ENCODE data around the gene SERP2. TPM values are rescaled to one million over a fixed set of nuclear protein-coding genes. Genes with fewer than 3 reads are reported as not detected.

The SERP2 gene
- total RNA-seq, 1 experiment from 2014 or later = not detected

DNA sequence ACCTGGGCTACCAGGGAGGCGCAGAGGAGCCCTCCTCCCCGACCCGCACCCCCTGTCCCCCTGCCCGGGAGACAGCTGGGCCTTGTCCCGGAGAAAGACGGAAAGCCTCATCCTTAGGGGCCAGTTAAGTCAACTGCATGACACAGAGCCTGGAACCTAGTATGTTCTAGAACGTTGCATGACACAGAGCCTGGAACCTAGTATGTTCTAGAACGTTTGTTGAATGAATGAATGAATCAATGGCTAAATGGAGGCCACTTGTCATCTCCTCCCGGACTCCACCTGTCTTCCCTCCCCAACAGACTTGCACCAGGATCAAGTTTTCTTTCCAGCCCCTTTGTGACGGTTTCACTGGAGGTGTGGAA, 706 bp downstream of the SERP2 start:
- H3K4me1 ChIP-seq (ENCODE audit: control insufficient read depth in 1 of 2, insufficient read depth in 2 of 2, low read length in 2 of 2) = peaks cover 0 to under 1% of the 10 kb centered on the region in 2 experiments; a peak in 1 of 4 replicates
- no peaks in the 10 kb centered on the region for H3K79me2 ChIP-seq (ENCODE audit: insufficient read depth, low read length)
- intact Hi-C loops (cut with micrococcal nuclease) = no loop called here
- ATAC-seq (no peak), DNase-seq (ENCODE audit: low read depth, low spot score) (no peak)
- H2AFZ ChIP-seq (ENCODE audit: low read depth, low read length, poor library complexity, severe bottlenecking) = no peak overlapping the region
- TF ChIP-seq, protein P1, sequence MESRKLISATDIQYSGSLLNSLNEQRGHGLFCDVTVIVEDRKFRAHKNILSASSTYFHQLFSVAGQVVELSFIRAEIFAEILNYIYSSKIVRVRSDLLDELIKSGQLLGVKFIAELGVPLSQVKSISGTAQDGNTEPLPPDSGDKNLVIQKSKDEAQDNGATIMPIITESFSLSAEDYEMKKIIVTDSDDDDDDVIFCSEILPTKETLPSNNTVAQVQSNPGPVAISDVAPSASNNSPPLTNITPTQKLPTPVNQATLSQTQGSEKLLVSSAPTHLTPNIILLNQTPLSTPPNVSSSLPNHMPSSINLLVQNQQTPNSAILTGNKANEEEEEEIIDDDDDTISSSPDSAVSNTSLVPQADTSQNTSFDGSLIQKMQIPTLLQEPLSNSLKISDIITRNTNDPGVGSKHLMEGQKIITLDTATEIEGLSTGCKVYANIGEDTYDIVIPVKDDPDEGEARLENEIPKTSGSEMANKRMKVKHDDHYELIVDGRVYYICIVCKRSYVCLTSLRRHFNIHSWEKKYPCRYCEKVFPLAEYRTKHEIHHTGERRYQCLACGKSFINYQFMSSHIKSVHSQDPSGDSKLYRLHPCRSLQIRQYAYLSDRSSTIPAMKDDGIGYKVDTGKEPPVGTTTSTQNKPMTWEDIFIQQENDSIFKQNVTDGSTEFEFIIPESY (IDR thresholded peaks at IDR 0.05; ENCODE audit: extremely low read depth, insufficient replicate concordance, low read length) = no peak
- TF ChIP-seq SRF (IDR thresholded peaks at IDR 0.05; ENCODE audit: low read depth) (no peak), FOSL1 (IDR thresholded peaks at IDR 0.05; ENCODE audit: low read depth) (no peak), RAD21 (IDR thresholded peaks at IDR 0.05; ENCODE audit: low read depth) (no peak), YY1 (IDR thresholded peaks at IDR 0.05; ENCODE audit: extremely low read depth, insufficient replicate concordance, low read depth, low read length) (no peak), ZNF274 (IDR thresholded peaks at IDR 0.05; ENCODE audit: low read depth, low read length) (no peak), EZH2 (IDR thresholded peaks at IDR 0.05) (no peak), ELF1 (IDR thresholded peaks at IDR 0.05; ENCODE audit: borderline replicate concordance, low read depth) (no peak), JUND (IDR thresholded peaks at IDR 0.05) (no peak), CBX3 (IDR thresholded peaks at IDR 0.05; ENCODE audit: low read depth) (no peak), TCF7L2 (IDR thresholded peaks at IDR 0.05; ENCODE audit: borderline replicate concordance, extremely low read depth, insufficient read depth, insufficient read length) (no peak), CEBPB (IDR thresholded peaks at IDR 0.05; ENCODE audit: low read depth) (no peak), EZH2phosphoT487 (IDR thresholded peaks at IDR 0.05; ENCODE audit: borderline replicate concordance) (no peak), EGR1 (IDR thresholded peaks at IDR 0.05; ENCODE audit: low read depth) (no peak), ZFX (IDR thresholded peaks at IDR 0.05) (no peak)
- TF ChIP-seq, protein P2, sequence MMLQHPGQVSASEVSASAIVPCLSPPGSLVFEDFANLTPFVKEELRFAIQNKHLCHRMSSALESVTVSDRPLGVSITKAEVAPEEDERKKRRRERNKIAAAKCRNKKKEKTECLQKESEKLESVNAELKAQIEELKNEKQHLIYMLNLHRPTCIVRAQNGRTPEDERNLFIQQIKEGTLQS (IDR thresholded peaks at IDR 0.05) = no peak
- TF ChIP-seq, protein P3, sequence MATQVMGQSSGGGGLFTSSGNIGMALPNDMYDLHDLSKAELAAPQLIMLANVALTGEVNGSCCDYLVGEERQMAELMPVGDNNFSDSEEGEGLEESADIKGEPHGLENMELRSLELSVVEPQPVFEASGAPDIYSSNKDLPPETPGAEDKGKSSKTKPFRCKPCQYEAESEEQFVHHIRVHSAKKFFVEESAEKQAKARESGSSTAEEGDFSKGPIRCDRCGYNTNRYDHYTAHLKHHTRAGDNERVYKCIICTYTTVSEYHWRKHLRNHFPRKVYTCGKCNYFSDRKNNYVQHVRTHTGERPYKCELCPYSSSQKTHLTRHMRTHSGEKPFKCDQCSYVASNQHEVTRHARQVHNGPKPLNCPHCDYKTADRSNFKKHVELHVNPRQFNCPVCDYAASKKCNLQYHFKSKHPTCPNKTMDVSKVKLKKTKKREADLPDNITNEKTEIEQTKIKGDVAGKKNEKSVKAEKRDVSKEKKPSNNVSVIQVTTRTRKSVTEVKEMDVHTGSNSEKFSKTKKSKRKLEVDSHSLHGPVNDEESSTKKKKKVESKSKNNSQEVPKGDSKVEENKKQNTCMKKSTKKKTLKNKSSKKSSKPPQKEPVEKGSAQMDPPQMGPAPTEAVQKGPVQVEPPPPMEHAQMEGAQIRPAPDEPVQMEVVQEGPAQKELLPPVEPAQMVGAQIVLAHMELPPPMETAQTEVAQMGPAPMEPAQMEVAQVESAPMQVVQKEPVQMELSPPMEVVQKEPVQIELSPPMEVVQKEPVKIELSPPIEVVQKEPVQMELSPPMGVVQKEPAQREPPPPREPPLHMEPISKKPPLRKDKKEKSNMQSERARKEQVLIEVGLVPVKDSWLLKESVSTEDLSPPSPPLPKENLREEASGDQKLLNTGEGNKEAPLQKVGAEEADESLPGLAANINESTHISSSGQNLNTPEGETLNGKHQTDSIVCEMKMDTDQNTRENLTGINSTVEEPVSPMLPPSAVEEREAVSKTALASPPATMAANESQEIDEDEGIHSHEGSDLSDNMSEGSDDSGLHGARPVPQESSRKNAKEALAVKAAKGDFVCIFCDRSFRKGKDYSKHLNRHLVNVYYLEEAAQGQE (IDR thresholded peaks at IDR 0.05; ENCODE audit: low read depth) = no peak
- H3K27me3 ChIP-seq (ENCODE audit: insufficient read depth, low read length) = no peaks in the 10 kb centered on the region
- BruUV-seq (replicated peaks) = no TSS peak
- no peak overlapping the region for H3K4me3 ChIP-seq (replicated peaks in 1 of 2; ENCODE audit: low read depth in 1 of 2, low read length in 2 of 2)
- no peak overlapping the region for H3K27ac ChIP-seq (ENCODE audit: low read depth, low read length)
- POLR2A ChIA-PET = no interaction called here
- H3K36me3 ChIP-seq (ENCODE audit: control insufficient read depth in 1 of 2, insufficient read depth in 2 of 2, low read length in 2 of 2) = no peaks in the 10 kb centered on the region
- no peaks in the 10 kb centered on the region for H3K9me3 ChIP-seq (ENCODE audit: control insufficient read depth in 1 of 2, insufficient read depth in 1 of 2, low read depth in 1 of 2, low read length in 2 of 2)
- H3K4me2 ChIP-seq (ENCODE audit: low read length) = no peak overlapping the region
- H3K9me2 ChIP-seq (ENCODE audit: insufficient read depth) = no peaks in the 10 kb centered on the region
- H4K20me1 ChIP-seq (ENCODE audit: insufficient read depth) = no peaks in the 10 kb centered on the region
- CTCF ChIA-PET = no interaction called here
- RAD21 ChIA-PET (ENCODE audit: low non-redundant PET in 1 of 2, low total read pairs in 2 of 2, uncharacterized antibody in 2 of 2, unreplicated experiment in 2 of 2) = no interaction called here
- no peak overlapping the region for H3K9ac ChIP-seq (ENCODE audit: low read length)

Data from HCT116 (cell line).